K562 (cell line): ENCODE measurements around the gene OR7G1. TPM values are rescaled to one million over a fixed set of nuclear protein-coding genes. Genes with fewer than 3 reads are reported as not detected.

Experiments used
- ATAC-seq: fragments of 200-7000 bp; cut with Tn5 transposase; 3 replicates; pipeline ENCODE4 v1.9.1; 2020; ENCODE audit warnings: moderate library complexity
- BruUV-seq: library from RNA; stranded (reverse); fragments of 400-500 nt; replicated peaks from 2 replicates; lab custom pipeline; 2021; lab: Mats Ljungman, UMichigan
- CTCF ChIA-PET: fragments of 300-600 bp; formaldehyde crosslinking; extraction: SDS; loops from one replicate; lab custom pipeline; 2021; ENCODE audit warnings: low intra/inter-chr PET ratio; lab: Yijun Ruan, JAX
- POLR2A ChIA-PET: fragments of 300-600, 350-650 bp; sonication (Branson Sonifier 250); formaldehyde crosslinking; extraction: SDS; loops from one replicate; lab custom pipeline; 2021; ENCODE audit warnings: antibody characterized with exemption, inconsistent platforms; lab: Yijun Ruan, JAX
- DNase-seq, 4 experiments: peaks; one replicate each; pipeline versions ENCODE4 v3.0.0 to v3.0.0-alpha.2; 2011 to 2018; ENCODE audit warnings: low spot score in 3 of 4, mixed read lengths in 3 of 4; ENCODE audit errors: extremely low read depth in 1 of 4
- FAIRE-seq: peaks from 2 replicates; lab custom pipeline; 2011; peaks lifted over from hg19 to GRCh38; lab: Jason Lieb, UNC
- H2AFZ ChIP-seq: 2 replicates; pipeline ENCODE4 v1.6.0; 2011; ENCODE audit warnings: low read depth, low read length, control low read depth, inconsistent platforms
- H3K27ac ChIP-seq: fragments of 200-600 bp; 3 replicates; pipeline ENCODE4 v1.8.0; 2011; ENCODE audit warnings: low read depth, mild to moderate bottlenecking, control low read depth, inconsistent platforms, low read length, moderate library complexity, mixed read lengths; ENCODE audit errors: extremely low read depth
- H3K27me3 ChIP-seq, 2 experiments: fragments of 300-600 bp in 1 of 2; 2 replicates in 1 of 2; 3 replicates in 1 of 2; pipeline versions ENCODE4 v1.6.0 to v1.8.0; 2011; ENCODE audit warnings: inconsistent platforms in 2 of 2, low read length in 2 of 2, mild to moderate bottlenecking in 1 of 2, mixed read lengths in 1 of 2, moderate library complexity in 1 of 2; ENCODE audit not compliant: control insufficient read depth in 2 of 2, insufficient read depth in 2 of 2
- H3K36me3 ChIP-seq: fragments of 300-600 bp; 3 replicates; pipeline ENCODE4 v1.8.0; 2011; ENCODE audit warnings: mild to moderate bottlenecking, low read length, inconsistent platforms; ENCODE audit not compliant: control insufficient read depth, insufficient read depth
- H3K4me1 ChIP-seq, 2 experiments: fragments of 200-600 bp in 1 of 2; replicated peaks in 1 of 2; 2 replicates in 1 of 2; 3 replicates in 1 of 2; pipeline versions ENCODE4 v1.5.1 to v1.8.0; 2011; ENCODE audit warnings: inconsistent platforms in 2 of 2, low read length in 2 of 2, mild to moderate bottlenecking in 1 of 2, mixed read lengths in 1 of 2, moderate library complexity in 1 of 2; ENCODE audit not compliant: control insufficient read depth in 2 of 2, insufficient read depth in 2 of 2
- H3K4me2 ChIP-seq: 2 replicates; pipeline ENCODE4 v1.6.1; 2011; ENCODE audit warnings: low read length, control low read depth, inconsistent platforms, mixed read lengths; ENCODE audit not compliant: insufficient read depth
- H3K4me3 ChIP-seq: fragments of 200-600 bp; sonication (generic), shearing (Covaris generic); 2 replicates; pipeline ENCODE4 v1.5.1; 2016; ENCODE audit warnings: control low read depth, inconsistent platforms
- H3K79me2 ChIP-seq: fragments of 200-600 bp; 3 replicates; pipeline ENCODE4 v1.8.0; 2011; ENCODE audit warnings: low read length, inconsistent platforms; ENCODE audit not compliant: control insufficient read depth, insufficient read depth
- H3K9ac ChIP-seq, 2 experiments: 2 replicates each; pipeline versions ENCODE4 v1.6.0 to v1.6.1; 2011; ENCODE audit warnings: low read depth in 2 of 2, low read length in 2 of 2, control low read depth in 1 of 2, inconsistent platforms in 1 of 2, mild to moderate bottlenecking in 1 of 2, mixed read lengths in 1 of 2; ENCODE audit not compliant: insufficient read depth in 1 of 2
- H3K9me1 ChIP-seq: one replicate; pipeline ENCODE4 v1.6.0; 2011; ENCODE audit warnings: inconsistent platforms, mild to moderate bottlenecking, low read length, moderate library complexity; ENCODE audit not compliant: control insufficient read depth, insufficient read depth
- H3K9me3 ChIP-seq: replicated peaks from 2 replicates; pipeline ENCODE4 v1.5.1; 2011; ENCODE audit warnings: low read depth, low read length, inconsistent platforms; ENCODE audit not compliant: control insufficient read depth, insufficient read depth
- H4K20me1 ChIP-seq: replicated peaks from 2 replicates; pipeline ENCODE4 v1.6.1; 2011; ENCODE audit warnings: low read length, inconsistent platforms, mixed read lengths; ENCODE audit not compliant: control insufficient read depth, insufficient read depth
- JUNB ChIP-seq: fragments of 450-650 bp; formaldehyde crosslinking; conservative IDR thresholded peaks from 2 replicates; pipeline ENCODE4 v1.4.0; 2020; ENCODE audit warnings: mild to moderate bottlenecking
- PKNOX1 ChIP-seq: fragments of 450-650 bp; IDR thresholded peaks from 2 replicates; pipeline ENCODE4 v1.6.1; 2016
- ZNF512 ChIP-seq: IDR thresholded peaks from 2 replicates; pipeline ENCODE4 v1.6.1; 2016; ENCODE audit warnings: missing genetic modification characterization, missing compliant biosample characterization
- WGBS: fragments of 100-300 bp; shearing (Covaris generic); methylation state at CpG from one replicate; pipeline ENCODE4 v1.1.6; 2016; ENCODE audit warnings: low coverage, mixed read lengths; ENCODE audit not compliant: insufficient coverage; ENCODE audit errors: missing lambda C conversion rate; 5-methylcytosine and 5-hydroxymethylcytosine counted together
- in situ Hi-C: fragments of 300-500 bp; cut with MboI; formaldehyde crosslinking; loops from 4 replicates; pipeline ENCODE4 v1.15.0; 2018; ENCODE audit warnings: inconsistent platforms, mixed read lengths
- intact Hi-C: fragments of 100-400 bp; cut with micrococcal nuclease; formaldehyde crosslinking; loops from 2 replicates; pipeline ENCODE4 v1.14.2; 2022
- polyA plus RNA-seq, 8 experiments: library from polyadenylated mRNA; depleted of rRNA in 4 of 8; stranded (reverse) in 5 of 8; unstranded in 3 of 8; fragments of >200 nt; fragmentation: Nextera tagmentation in 2 of 8; fragmentation: Illumina TruSeq in 1 of 8; extraction: Ambion mirVana in 2 of 8; extraction: Trizol in 1 of 8; gene quantifications; 2 replicates each; pipeline versions ENCODE4 v1.2.1 to v1.2.3, GENCODE V29; 2011 to 2014; ENCODE audit warnings: inconsistent platforms in 1 of 8, missing spikeins in 1 of 8
- total RNA-seq, 7 experiments: library from RNA; depleted of rRNA in 6 of 7; stranded (reverse); fragments of >200 nt in 6 of 7; fragmentation: Illumina TruSeq in 2 of 7; extraction: Trizol in 2 of 7; gene quantifications; 2 replicates each; pipeline versions ENCODE4 v1.2.1 to v1.2.3, GENCODE V29; 2011 to 2021; ENCODE audit warnings: low replicate concordance in 1 of 7
- TF ChIP-seq, protein P1 (sequence below): fragments of 450-650 bp; IDR thresholded peaks from 2 replicates; pipeline ENCODE4 v1.6.1; 2016; ENCODE audit warnings: antibody characterized with exemption

The OR7G1 gene
- total and polyA plus RNA-seq, 9 of the 15 experiments (the other 6 are each of a cell fraction or from before 2014, with no cell fraction given) = not detected

DNA sequence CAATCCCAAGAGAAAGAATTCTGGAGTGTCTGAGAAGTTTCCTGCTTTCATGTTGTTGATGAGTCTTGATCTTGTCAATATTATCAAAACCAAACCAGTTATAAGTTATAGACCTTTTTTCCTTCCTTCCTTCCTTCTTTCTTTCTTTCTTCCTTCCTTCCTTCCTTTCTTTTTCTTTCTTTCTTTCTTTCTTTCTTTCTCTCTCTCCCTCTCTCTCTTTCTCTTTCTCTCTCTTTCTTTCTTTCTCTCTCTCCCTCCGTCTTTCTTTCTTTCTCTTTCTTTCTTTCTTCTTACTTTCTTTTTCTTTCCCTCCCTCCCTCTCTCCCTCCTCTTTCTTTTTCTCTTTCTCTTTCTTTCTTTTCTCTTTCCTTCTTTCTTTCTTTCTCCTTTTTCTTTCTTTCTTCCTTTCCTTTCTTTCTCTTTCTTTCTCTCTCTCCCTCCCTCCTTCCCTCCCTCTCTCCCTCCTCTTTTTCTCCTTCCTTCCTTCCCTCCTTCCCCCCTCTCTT, 11.4 kb upstream of the OR7G1 start, which contains the start of gene OR7G3:
Gene OR7G3 (minus strand): TSS at position 51 of the 506 bp plus-strand sequence. CDS start 0 bp downstream, at position 51.
- Histone ChIP-seq H4K20me1 (no peaks in the 10 kb centered on the region), H3K4me3 (no peak within 1 kb of the TSS), H3K4me1 (peaks cover 0 to 2% of the 10 kb centered on the region in 2 experiments; a peak in 2 of 5 replicates), H3K79me2 (no peaks in the 10 kb centered on the region), H3K9me3 (no peaks in the 10 kb centered on the region), H3K27ac (no peak within 1 kb of the TSS), H3K36me3 (no peaks in the 10 kb centered on the region), H3K9ac (no peak within 1 kb of the TSS), H2AFZ (no peak within 1 kb of the TSS), H3K9me1 (no peaks in the 10 kb centered on the region), H3K4me2 (no peak within 1 kb of the TSS), H3K27me3 (peaks cover 0 to 6% of the 10 kb centered on the region in 2 experiments; a peak in 2 of 5 replicates)
- intact Hi-C loops (no loop called here), in situ Hi-C loops (no loop called here)
- BruUV-seq = no TSS peak
- WGBS = no CpG with 5 or more reads among the region's 1 CpG
- ATAC-seq (no peak), FAIRE-seq (no peak), DNase-seq (no peak)
- ChIA-PET POLR2A (no interaction called here), CTCF (interaction anchor here (0.7 kb wide), 1 partner anchor 10 kb away, joined by 3 read pairs; no protein-coding TSS in a partner anchor)
- TF ChIP-seq JUNB (CRISPR knock-in tag) = no peak
- TF ChIP-seq, protein P1, sequence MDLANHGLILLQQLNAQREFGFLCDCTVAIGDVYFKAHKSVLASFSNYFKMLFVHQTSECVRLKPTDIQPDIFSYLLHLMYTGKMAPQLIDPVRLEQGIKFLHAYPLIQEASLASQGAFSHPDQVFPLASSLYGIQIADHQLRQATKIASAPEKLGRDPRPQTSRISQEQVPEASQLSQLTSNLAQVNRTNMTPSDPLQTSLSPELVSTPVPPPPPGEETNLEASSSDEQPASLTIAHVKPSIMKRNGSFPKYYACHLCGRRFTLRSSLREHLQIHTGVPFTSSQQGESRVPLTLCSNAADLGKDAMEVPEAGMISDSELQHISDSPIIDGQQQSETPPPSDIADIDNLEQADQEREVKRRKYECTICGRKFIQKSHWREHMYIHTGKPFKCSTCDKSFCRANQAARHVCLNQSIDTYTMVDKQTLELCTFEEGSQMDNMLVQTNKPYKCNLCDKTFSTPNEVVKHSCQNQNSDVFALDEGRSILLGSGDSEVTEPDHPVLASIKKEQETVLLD = peak; percentile 65; the same call in 1 of the 2 replicates
- peak; percentile 95 for TF ChIP-seq ZNF512
- TF ChIP-seq PKNOX1 = no peak
